ENCODE results near the gene SLC5A12. TPM values are rescaled to one million over a fixed set of nuclear protein-coding genes. Genes with fewer than 3 reads are reported as not detected.

SLC5A12 gene
- total RNA-seq, 2 experiments from 2014 or later = not detected

GRCh38 chr11:26688701-26689100 is 33.2 kb downstream of the SLC5A12 start:
- ChIA-PET POLR2A (no interaction called here), CTCF (no interaction called here)
- no peak overlapping the region for H3K4me3 Mint-ChIP-seq
- intact Hi-C loops (cut with micrococcal nuclease) = no loop called here
- no peak for DNase-seq
- TF ChIP-seq CTCF (IDR thresholded peaks at IDR 0.05) = no peak
- no peaks in the 10 kb centered on the region for H3K36me3 Mint-ChIP-seq (ENCODE audit: low read depth)
- no peaks in the 10 kb centered on the region for H3K27me3 Mint-ChIP-seq
- no peak overlapping the region for H3K27ac Mint-ChIP-seq
- no peaks in the 10 kb centered on the region for H3K4me1 Mint-ChIP-seq (ENCODE audit: low read depth)
- H3K9me3 Mint-ChIP-seq = peaks cover 4% of the 10 kb centered on the region
- ATAC-seq = no peak

- peaks cover 4% of the 10 kb centered on the region for H3K9me3 Mint-ChIP-seq
- H3K4me3 Mint-ChIP-seq = no peak overlapping the region
- no peak overlapping the region for H3K27ac Mint-ChIP-seq
- no peaks in the 10 kb centered on the region for H3K36me3 Mint-ChIP-seq (ENCODE audit: low read depth)
- ATAC-seq (no peak), DNase-seq (no peak)
- H3K4me1 Mint-ChIP-seq (ENCODE audit: low read depth) = no peaks in the 10 kb centered on the region
- ChIA-PET CTCF (no interaction called here), POLR2A (no interaction called here)
- intact Hi-C loops (cut with micrococcal nuclease) = no loop called here
- no peaks in the 10 kb centered on the region for H3K27me3 Mint-ChIP-seq
- TF ChIP-seq CTCF (IDR thresholded peaks at IDR 0.05) = no peak
Measured at GRCh38 chr11:26687351-26687750, 34.5 kb downstream of the SLC5A12 start.

- DNase-seq (no peak), ATAC-seq (no peak)
- Mint-ChIP-seq H3K4me1 (ENCODE audit: low read depth) (no peaks in the 10 kb centered on the region), H3K27me3 (no peaks in the 10 kb centered on the region), H3K27ac (no peak overlapping the region), H3K9me3 (peaks cover 1% of the 10 kb centered on the region), H3K4me3 (no peak overlapping the region), H3K36me3 (ENCODE audit: low read depth) (no peaks in the 10 kb centered on the region)
- ChIA-PET CTCF (no interaction called here), POLR2A (no interaction called here)
- intact Hi-C loops (cut with micrococcal nuclease) = no loop called here
- TF ChIP-seq CTCF (IDR thresholded peaks at IDR 0.05) = no peak
Measured at GRCh38 chr11:26677566-26677965, 44.3 kb downstream of the SLC5A12 start.

GRCh38 chr11:26676641-26677040 is 45.2 kb downstream of the SLC5A12 start:
- CTCF ChIA-PET = no interaction called here
- Mint-ChIP-seq H3K27me3 (no peaks in the 10 kb centered on the region), H3K27ac (no peak overlapping the region), H3K36me3 (ENCODE audit: low read depth) (no peaks in the 10 kb centered on the region), H3K4me3 (no peak overlapping the region), H3K4me1 (ENCODE audit: low read depth) (no peaks in the 10 kb centered on the region), H3K9me3 (peaks cover 1% of the 10 kb centered on the region)
- no peak for TF ChIP-seq CTCF (IDR thresholded peaks at IDR 0.05)
- no peak for ATAC-seq
- no peak for DNase-seq
- intact Hi-C loops (cut with micrococcal nuclease) = no loop called here
- POLR2A ChIA-PET = no interaction called here

GRCh38 chr11:26675233-26675928 is 46.5 kb downstream of the SLC5A12 start:
- no peak overlapping the region for H3K4me3 Mint-ChIP-seq
- no peak for TF ChIP-seq CTCF (IDR thresholded peaks at IDR 0.05)
- no peaks in the 10 kb centered on the region for H3K36me3 Mint-ChIP-seq (ENCODE audit: low read depth)
- ChIA-PET CTCF (no interaction called here), POLR2A (no interaction called here)
- no peak overlapping the region for H3K27ac Mint-ChIP-seq
- H3K9me3 Mint-ChIP-seq = peaks cover 1% of the 10 kb centered on the region
- ATAC-seq = no peak
- H3K27me3 Mint-ChIP-seq = no peaks in the 10 kb centered on the region
- intact Hi-C loops (cut with micrococcal nuclease) = no loop called here
- DNase-seq = no peak
- no peaks in the 10 kb centered on the region for H3K4me1 Mint-ChIP-seq (ENCODE audit: low read depth)
